ENCODE results near the gene ZNF354B.

ZNF354B gene

GRCh38 chr5:178883815-178884430, 24.2 kb downstream of the ZNF354B start:
- H3K4me3 ChIP-seq (ENCODE audit: low read depth, low read length) = no peak overlapping the region
- no peak for TF ChIP-seq CTCF (IDR thresholded peaks at IDR 0.05; ENCODE audit: borderline replicate concordance, insufficient read depth, low read depth, low read length)

GRCh38 chr5:178895615-178896571, 36.1 kb downstream of the ZNF354B start, which contains the start of gene ZFP2:
TSS of gene ZFP2 (plus strand) at chr5:178895913. CDS start at chr5:178931314, 35,401 bp downstream.
- no peak within 1 kb of the TSS for H3K4me3 ChIP-seq (ENCODE audit: low read depth, low read length)
- no peak for TF ChIP-seq CTCF (IDR thresholded peaks at IDR 0.05; ENCODE audit: borderline replicate concordance, insufficient read depth, low read depth, low read length)

- no peak overlapping the region for H3K4me3 ChIP-seq (ENCODE audit: low read depth, low read length)
- no peak for TF ChIP-seq CTCF (IDR thresholded peaks at IDR 0.05; ENCODE audit: borderline replicate concordance, insufficient read depth, low read depth, low read length)
These were observed 39.5 kb downstream of the ZNF354B start for GRCh38 chr5:178899289-178899688.

- no peak for TF ChIP-seq CTCF (IDR thresholded peaks at IDR 0.05; ENCODE audit: borderline replicate concordance, insufficient read depth, low read depth, low read length)
- no peak overlapping the region for H3K4me3 ChIP-seq (ENCODE audit: low read depth, low read length)
These were observed 43.1 kb downstream of the ZNF354B start for GRCh38 chr5:178902849-178903248.

- H3K4me3 ChIP-seq (ENCODE audit: low read depth, low read length) = no peak overlapping the region
- TF ChIP-seq CTCF (IDR thresholded peaks at IDR 0.05; ENCODE audit: borderline replicate concordance, insufficient read depth, low read depth, low read length) = no peak
These were observed 72.3 kb downstream of the ZNF354B start for GRCh38 chr5:178931846-178932760.

Measured in GM12875 (cell line).